ENCODE measurements around the gene RSRP1.
"Not testable (repeated sequence)": the region's sequence is repeated elsewhere in the genome, so short reads cannot be mapped to it uniquely, and the experiment has no call there.

RSRP1 gene

DNA sequence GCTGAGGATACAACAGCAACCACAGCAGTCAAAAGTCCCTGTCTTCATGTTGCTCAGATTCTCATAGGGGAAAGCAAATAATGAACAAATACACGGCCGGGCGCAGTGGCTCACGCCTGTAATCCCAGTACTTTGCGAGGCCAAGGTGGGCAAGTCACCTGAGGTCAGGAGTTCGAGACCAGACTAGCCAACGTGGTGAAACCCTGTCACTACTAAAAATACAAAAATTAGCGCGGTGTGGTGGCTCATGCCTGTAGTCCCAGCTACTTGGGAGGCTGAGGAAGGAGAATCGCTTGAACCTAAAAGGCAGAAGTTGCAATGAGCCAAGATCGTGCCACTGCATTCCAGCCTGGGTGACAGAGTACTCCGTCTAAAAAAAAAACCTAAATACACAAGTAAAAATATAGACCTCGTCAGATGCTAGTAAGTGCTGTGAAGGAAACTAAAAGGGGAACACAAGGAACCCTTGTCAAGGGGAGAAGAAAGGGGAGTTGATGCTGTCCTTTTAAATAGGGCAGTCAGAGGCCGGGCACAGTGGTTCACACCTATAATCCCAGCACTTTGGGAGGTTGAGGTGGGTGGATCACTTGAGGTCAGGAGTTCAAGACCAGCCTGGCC is 21.0 kb upstream of the RSRP1 start:
- in situ Hi-C loops (cut with MboI; ENCODE audit: low sequenced_read_pairs); H3K36me3 ChIP-seq (replicated peaks); H3K9me3 ChIP-seq; H3K27me3 ChIP-seq (ENCODE audit: low read depth); DNase-seq (ENCODE audit: low spot score in 2 of 2); H3K4me1 ChIP-seq: not testable (repeated sequence)
- H3K4me3 ChIP-seq, result peak overlapping the region; percentile 26

DNA sequence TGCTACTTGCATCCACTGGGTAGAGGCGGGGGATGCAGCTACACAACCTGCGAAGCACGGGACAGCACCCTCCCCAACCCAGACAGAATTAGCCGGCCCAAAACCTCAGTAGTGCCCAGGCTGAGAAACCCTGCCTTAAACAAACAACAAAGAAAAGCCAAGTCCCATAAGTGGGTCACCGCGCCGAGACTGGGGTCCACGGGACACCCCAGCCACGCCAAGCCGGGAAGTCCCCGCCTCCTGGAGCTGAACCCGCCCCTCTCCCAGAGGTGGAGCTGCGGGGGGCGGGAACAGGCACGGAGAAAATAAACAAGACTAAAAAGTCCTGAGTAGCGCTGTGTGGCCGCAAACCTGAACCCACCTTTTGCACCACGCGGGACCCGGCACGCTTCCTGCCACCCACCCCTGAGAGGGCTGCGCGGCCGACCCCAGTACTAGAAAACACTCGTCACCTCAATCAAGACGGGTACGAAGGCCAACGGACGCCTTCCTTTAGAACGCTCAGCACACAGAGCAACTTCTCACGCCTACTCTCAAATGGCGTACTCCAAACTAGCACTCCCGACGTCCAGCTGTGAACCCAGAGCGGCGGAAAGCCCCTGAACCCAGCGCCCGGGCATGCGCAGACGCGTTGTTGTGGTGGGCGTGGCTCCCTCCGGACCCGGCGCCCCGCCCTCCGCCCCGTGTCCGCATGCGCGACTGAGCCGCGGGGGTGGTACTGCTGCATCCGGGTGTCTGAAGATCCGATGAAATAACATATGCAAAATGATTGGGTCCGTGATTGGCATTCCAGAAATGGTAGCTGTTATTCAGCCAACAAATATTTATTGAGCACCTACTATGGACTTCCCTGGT is 20.3 kb upstream of the RSRP1 start:
- peak overlapping the region; percentile 26 for H3K4me3 ChIP-seq
- H3K36me3 ChIP-seq (replicated peaks); H3K9me3 ChIP-seq; H3K4me1 ChIP-seq; H3K27me3 ChIP-seq (ENCODE audit: low read depth); in situ Hi-C loops (cut with MboI; ENCODE audit: low sequenced_read_pairs): not testable (repeated sequence)
- DNase-seq (ENCODE audit: low spot score in 2 of 2), result peak; percentile 74 to 88

DNA sequence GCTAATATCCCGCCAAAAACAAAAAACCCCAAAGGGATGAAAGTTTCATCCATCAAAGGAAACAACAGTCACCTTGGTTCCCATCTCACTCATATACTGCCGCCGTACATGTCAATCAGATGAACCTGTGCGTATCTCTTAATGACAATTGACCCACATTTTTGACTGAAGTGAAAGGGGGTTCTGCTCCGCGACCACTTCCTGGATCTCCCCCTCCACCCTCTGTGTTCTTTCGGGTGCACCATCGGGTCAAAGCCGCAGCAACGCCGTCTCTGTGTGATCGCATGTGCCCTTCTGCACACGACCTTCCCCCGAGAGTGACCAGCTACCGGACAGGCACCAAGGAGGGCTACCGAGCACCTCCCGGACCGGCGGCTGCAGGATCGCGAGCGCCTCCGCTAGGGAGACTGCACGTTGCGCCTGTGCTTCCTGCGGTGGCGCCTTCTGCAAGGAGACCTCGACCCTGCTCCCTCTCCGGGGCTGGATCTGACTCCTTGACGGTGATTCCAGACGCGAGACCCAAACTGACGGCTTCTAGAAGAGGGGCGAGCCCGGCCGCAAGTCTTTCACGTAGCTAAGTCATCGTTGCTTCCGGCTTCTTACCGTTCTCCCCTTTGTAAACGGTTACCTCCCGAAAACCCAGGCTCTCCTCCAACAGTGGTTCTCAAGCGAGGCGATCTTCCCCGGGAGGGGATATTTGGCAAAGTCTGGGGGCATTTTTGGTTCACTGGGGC is 19.5 kb upstream of the RSRP1 start:
- H3K4me1 ChIP-seq; H3K36me3 ChIP-seq (replicated peaks); H3K9me3 ChIP-seq; in situ Hi-C loops (cut with MboI; ENCODE audit: low sequenced_read_pairs); H3K27me3 ChIP-seq (ENCODE audit: low read depth): not testable (repeated sequence)
- peak in 1 of 2 experiments; percentile 62 for DNase-seq (ENCODE audit: low spot score in 2 of 2)
- H3K4me3 ChIP-seq, result peak overlapping the region; percentile 46

DNA sequence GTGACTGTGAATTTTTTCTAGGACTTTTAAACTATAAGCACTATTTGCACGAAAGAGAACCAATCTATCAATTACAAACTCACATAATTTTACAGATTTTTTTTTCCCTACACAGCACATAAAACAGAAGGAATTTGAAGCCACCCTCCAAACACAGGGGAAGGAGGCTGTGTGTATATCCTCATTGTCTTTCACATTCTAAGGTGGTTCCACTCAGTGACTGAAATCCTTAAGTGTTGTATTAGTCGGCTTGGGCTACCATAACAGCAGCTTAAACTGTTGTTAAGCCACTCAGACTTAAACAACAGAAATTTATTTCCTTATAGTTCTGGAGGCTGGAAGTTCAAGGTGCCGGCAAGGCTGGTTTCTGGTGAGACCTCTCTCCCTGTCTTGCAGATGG is 13.1 kb upstream of the RSRP1 start:
- in situ Hi-C loops (cut with MboI; ENCODE audit: low sequenced_read_pairs); DNase-seq (ENCODE audit: low spot score in 2 of 2); H3K4me3 ChIP-seq; H3K4me1 ChIP-seq; H3K36me3 ChIP-seq (replicated peaks); H3K9me3 ChIP-seq; H3K27me3 ChIP-seq (ENCODE audit: low read depth): not testable (repeated sequence)

DNA sequence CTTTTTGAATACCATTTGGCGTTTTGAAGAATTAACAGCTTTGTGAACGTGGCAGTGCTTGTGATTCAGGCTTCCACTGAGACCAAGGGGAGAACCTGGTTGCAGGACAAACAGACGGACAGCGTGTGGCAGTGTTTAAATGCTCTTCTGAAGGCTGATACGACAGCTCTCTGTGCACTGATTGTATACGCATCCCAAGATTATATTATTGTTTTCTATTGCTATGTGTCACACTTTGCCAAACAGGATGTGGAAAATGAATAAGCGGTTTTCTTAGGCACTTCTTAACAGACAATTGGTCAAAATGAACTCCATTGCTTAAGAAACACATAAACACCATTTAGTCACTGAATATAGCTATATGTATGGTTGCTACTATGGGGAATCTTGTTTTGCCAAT is 12.6 kb upstream of the RSRP1 start:
- H3K36me3 ChIP-seq (replicated peaks); DNase-seq (ENCODE audit: low spot score in 2 of 2); H3K4me3 ChIP-seq; H3K9me3 ChIP-seq; H3K4me1 ChIP-seq; H3K27me3 ChIP-seq (ENCODE audit: low read depth); in situ Hi-C loops (cut with MboI; ENCODE audit: low sequenced_read_pairs): not testable (repeated sequence)

DNA sequence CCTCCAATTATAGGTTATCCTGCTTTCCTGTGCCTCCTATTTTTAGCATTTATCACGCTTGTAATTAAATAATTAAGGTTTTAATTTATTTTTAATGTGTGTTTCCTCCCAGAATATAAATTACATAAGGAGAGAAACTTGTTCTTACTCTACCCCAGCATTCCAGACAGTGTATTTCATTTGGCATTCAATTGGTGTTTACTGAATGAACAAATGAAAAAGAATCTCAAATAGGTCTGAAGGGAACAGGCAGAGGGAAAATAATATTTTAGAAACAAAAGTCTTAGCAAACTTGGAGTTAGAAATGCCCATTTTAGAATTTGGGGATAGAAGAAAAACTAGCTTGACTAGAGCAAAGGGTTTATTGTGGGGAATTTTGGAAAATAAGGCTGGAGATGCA is 9.9 kb upstream of the RSRP1 start:
- in situ Hi-C loops (cut with MboI; ENCODE audit: low sequenced_read_pairs), result no loop called here
- Histone ChIP-seq H3K4me1 (peaks cover 8% of the 10 kb centered on the region), H3K9me3 (no peaks in the 10 kb centered on the region; the same call in 1 of the 2 replicates), H3K4me3 (no peak overlapping the region), H3K27me3 (ENCODE audit: low read depth) (no peaks in the 10 kb centered on the region), H3K36me3 (replicated peaks) (no peaks in the 10 kb centered on the region)
- no peak for DNase-seq (ENCODE audit: low spot score in 2 of 2)

DNA sequence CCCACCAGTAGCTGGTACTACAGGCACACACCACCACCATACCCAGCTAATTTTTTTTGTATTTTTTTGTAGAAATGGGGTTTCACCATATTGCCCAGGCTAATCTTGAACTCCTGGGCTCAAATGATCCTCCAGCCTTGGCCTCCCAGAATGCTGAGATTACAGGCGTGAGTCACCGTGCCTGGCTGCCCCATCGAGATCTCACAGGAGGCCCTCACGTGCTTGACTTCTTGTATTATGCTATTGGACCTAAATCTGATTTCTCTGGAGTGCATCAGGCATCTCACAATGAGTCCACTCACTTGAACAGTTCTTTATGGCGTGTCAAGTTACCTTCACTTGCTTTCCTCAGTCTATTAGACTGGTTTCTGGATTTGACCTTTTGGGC is 9.3 kb upstream of the RSRP1 start:
- H3K4me3 ChIP-seq, result no peak overlapping the region
- in situ Hi-C loops (cut with MboI; ENCODE audit: low sequenced_read_pairs), result no loop called here
- no peak for DNase-seq (ENCODE audit: low spot score in 2 of 2)
- no peaks in the 10 kb centered on the region for H3K36me3 ChIP-seq (replicated peaks)
- peaks cover 8% of the 10 kb centered on the region for H3K4me1 ChIP-seq
- no peaks in the 10 kb centered on the region for H3K27me3 ChIP-seq (ENCODE audit: low read depth)
- no peaks in the 10 kb centered on the region; the same call in 1 of the 2 replicates for H3K9me3 ChIP-seq

DNA sequence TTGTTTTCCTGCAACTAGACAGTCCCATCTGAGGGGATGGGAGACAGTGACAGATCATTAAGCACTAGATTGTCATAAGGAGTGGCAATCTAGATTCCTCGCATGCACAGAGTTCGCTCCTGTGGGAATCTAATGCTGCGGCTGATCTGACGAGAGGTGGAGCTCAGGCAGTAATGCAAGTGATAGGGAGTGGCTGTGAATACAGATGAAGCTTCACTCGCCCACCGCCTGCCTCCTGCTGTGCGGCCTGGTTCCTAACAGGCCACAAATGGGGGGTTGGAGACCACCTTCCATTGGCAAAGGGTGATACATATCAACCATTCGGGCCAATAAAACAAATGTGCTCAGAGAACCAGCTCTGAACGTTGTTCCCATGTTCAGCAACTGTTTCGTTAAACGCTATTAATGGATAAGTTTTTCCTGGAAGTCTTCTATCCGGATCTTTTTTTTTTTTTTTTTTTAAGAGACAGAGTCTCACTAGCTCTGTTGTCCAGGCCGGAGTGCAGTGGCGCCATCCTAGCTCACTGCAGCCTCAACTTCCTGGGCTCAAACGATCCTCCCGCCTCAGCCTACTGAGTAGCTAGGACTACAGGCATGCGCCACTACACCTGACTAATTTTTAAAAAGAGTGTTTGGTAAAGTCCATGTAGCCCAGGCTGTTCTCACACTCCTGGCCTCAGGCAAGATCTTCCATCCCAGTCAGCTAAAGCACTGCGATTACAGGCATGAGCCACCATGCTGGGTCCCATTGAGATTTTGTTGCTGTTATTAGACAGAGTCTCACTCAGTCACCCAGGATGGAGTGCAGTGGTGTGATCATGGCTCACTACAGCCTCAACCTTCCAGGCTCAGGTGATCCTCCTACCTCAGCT is 8.7 kb upstream of the RSRP1 start:
- peaks cover 8% of the 10 kb centered on the region for H3K4me1 ChIP-seq
- no peaks in the 10 kb centered on the region for H3K36me3 ChIP-seq (replicated peaks)
- no peaks in the 10 kb centered on the region for H3K27me3 ChIP-seq (ENCODE audit: low read depth)
- no peak for DNase-seq (ENCODE audit: low spot score in 2 of 2)
- in situ Hi-C loops (cut with MboI; ENCODE audit: low sequenced_read_pairs), result no loop called here
- H3K4me3 ChIP-seq, result no peak overlapping the region
- no peaks in the 10 kb centered on the region; the same call in 1 of the 2 replicates for H3K9me3 ChIP-seq

DNA sequence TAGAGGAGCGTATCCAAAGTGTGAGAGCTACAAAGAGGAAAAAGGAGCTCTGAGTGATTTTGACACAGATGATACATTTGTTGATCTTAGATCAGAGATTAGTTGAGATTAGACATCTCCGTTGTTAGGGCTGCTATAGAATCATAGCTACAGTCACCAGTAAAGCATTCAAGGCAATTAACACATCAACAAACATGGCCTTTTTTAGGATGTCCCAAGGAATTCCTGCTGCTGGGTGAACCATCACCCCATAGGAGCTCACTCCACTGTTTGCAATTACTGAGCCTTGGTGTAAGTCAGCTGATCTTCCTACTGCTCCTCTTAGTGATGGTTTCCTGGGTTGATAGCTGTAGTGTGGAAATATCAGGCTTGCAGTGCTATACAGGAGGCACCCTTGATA is 6.7 kb upstream of the RSRP1 start:
- in situ Hi-C loops (cut with MboI; ENCODE audit: low sequenced_read_pairs), result no loop called here
- DNase-seq (ENCODE audit: low spot score in 2 of 2), result no peak
- Histone ChIP-seq H3K27me3 (ENCODE audit: low read depth) (no peaks in the 10 kb centered on the region), H3K4me3 (no peak overlapping the region), H3K4me1 (peaks cover 8% of the 10 kb centered on the region), H3K9me3 (no peaks in the 10 kb centered on the region; the same call in 1 of the 2 replicates), H3K36me3 (replicated peaks) (no peaks in the 10 kb centered on the region)

DNA sequence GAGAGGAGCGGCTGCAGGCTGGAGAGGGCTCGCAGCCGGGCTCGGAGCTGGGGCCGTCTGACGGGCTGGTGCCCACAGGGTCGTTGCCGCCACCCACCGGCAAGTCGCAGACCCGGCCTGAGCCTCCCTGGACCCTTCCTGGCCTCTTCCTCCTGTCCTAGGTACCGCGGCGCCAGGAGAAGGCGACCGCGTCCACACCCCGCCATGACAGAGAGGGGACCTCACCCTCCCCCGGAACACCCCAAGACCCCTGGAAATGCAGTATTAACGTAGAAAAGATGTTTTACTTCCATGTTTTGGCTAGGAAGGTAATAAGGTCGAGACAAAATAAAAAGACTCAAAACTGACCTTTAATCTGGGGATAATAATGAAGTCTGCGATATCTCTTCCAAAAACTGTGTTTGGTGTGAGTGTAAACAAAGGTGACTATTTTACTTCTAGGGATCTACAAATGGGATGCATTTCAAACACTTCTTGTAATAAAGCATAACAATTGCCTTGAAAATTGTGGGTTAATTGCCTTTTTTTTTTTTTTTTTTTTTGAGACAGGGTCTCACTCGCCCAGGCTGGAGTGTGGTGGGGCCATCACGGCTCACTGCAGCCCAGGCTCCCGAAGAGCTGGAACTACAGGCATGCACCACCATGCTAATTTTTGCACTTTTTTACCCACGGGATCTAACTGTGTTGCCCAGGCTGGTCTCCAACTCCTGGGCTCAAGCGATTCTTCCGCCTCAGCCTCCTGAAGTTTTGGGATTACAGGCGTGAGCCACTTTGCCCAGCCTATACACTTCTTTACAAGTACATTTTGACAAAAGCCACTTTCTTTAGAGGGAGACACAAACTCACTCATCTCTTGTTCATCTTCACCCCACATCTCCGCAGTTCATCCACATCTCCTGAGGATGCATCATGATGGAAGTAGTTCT is 838 bp upstream of the RSRP1 start:
- in situ Hi-C loops (cut with MboI; ENCODE audit: low sequenced_read_pairs), result loop anchor here (10.0 kb wide), 1 partner anchor 567 kb away; the partner anchor contains the start of gene MTFR1L
- Histone ChIP-seq H3K4me1 (peaks cover 8% of the 10 kb centered on the region), H3K27me3 (ENCODE audit: low read depth) (no peaks in the 10 kb centered on the region), H3K9me3 (no peaks in the 10 kb centered on the region; the same call in 1 of the 2 replicates), H3K36me3 (replicated peaks) (peaks cover 37% of the 10 kb centered on the region), H3K4me3 (peak overlapping the region; percentile 98)
- DNase-seq (ENCODE audit: low spot score in 2 of 2), result no peak

DNA sequence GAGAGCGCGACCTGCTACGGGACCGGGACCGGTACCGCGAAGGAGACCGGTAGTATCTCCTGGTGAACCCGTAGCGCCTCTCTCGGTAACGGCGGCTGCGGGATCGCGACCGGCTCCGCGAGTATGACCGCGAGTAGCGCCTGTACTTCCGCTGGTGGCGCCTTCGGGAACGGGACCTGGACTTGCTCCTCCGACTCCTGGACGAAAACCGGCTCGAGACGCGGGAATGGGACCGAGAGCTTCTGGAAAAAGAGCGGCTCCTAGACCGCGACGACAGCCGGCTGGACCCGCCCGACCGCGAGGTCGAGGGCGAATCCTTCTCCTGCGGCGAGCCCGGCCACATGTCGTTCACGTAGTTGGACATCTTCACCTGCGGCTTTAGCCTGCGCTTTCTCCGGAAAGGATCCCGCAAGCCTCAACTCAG is 642 bp downstream of the RSRP1 start:
- peak in 1 of 2 experiments; percentile 59 for DNase-seq (ENCODE audit: low spot score in 2 of 2)
- in situ Hi-C loops (cut with MboI; ENCODE audit: low sequenced_read_pairs), result loop anchor here (10.0 kb wide), 1 partner anchor 568 kb away; the partner anchor contains the start of gene MTFR1L
- peak overlapping the region; percentile 98 for H3K4me3 ChIP-seq
- peaks cover 8% of the 10 kb centered on the region for H3K4me1 ChIP-seq
- H3K36me3 ChIP-seq (replicated peaks), result peaks cover 50% of the 10 kb centered on the region
- H3K9me3 ChIP-seq, result no peaks in the 10 kb centered on the region
- no peaks in the 10 kb centered on the region for H3K27me3 ChIP-seq (ENCODE audit: low read depth)

DNA sequence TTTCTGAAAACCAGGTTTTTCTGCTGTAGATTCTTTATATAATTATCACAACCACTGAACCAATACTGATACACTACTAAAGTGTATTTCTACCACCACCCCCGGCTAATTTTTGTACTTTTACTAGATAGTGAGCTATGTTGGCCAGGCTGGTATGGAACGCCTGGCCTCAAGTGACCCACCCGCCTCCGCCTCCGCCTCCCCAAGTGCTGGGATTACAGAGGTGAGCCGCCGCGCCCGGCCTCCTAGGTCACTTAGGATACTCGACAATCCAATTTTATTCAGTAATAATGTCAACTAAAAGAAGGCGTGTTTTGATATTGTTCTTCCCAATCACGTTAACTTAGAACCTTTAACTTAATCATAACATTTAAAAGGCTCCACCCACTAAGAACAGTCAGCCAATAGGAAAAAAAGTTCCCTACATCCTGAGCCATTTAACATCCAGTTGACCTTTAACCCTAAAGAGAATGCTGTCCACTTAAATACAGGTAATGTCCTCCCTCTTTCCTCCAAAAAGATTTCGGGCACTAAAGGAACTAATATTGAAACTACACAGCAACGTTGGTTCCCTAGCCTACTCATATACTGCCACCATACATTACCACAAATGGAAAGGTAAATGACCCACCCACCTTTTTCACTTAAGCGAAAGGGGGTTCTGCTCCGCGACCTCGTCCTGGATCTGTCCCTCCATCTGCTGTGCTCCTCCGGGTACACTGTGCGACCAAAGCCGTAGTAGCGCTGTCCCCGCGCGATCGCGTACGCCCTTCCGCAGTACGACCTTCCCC is 1.2 kb downstream of the RSRP1 start:
- DNase-seq (ENCODE audit: low spot score in 2 of 2), result peak; percentile 39 to 50

More for the DNA sequence above, 1.2 kb downstream of the RSRP1 start:
- H3K4me1 ChIP-seq, result peaks cover 8% of the 10 kb centered on the region
- peaks cover 53% of the 10 kb centered on the region for H3K36me3 ChIP-seq (replicated peaks)
- peak overlapping the region; percentile 98 for H3K4me3 ChIP-seq
- in situ Hi-C loops (cut with MboI; ENCODE audit: low sequenced_read_pairs), result loop anchor here (10.0 kb wide), 1 partner anchor 569 kb away; the partner anchor contains the start of gene MTFR1L
- H3K9me3 ChIP-seq, result no peaks in the 10 kb centered on the region
- H3K27me3 ChIP-seq (ENCODE audit: low read depth), result no peaks in the 10 kb centered on the region
